T47D (cell line): ENCODE measurements around the gene COX7B2.
A peak's percentile ranks its signal among the peaks of the same experiment; 100 is the strongest.

Experiments used
- DNase-seq, 2 experiments: peaks; one replicate each; pipeline versions ENCODE4 v3.0.0 to v3.0.0-alpha.2; 2011 to 2012; ENCODE audit warnings: low read depth in 1 of 2, low spot score in 1 of 2
- JUND ChIP-seq: IDR thresholded peaks from 2 replicates; pipeline ENCODE4 v1.6.1; 2012; ENCODE audit warnings: low read depth
- in situ Hi-C: cut with HindIII; loops from 2 replicates; pipeline ENCODE4 v1.10.0; 2016; ENCODE audit warnings: low sequenced_read_pairs, low pct_unique_long_range_greater_than_20kb

COX7B2 gene

DNA sequence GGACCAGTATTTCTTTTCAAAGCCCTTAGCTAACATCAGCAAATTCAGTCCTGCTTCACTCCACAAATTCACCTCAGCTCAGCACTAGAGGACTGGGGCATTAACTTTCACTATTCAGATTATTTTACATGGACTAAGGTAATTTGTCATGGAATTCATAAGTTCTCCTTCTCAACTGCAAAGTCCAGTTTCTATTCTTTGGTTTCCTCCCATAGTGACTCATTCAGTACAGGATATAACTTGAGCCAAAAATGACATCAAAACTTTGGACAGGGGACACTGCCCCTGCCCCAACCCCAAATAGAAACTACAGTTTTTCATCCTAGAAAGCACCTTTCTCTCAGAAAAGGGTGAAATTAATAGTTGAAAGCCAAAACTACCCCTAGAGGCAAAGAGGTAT is 52.7 kb downstream of the COX7B2 start:
- no peak for TF ChIP-seq JUND
- in situ Hi-C loops = no loop called here
- no peak for DNase-seq

DNA sequence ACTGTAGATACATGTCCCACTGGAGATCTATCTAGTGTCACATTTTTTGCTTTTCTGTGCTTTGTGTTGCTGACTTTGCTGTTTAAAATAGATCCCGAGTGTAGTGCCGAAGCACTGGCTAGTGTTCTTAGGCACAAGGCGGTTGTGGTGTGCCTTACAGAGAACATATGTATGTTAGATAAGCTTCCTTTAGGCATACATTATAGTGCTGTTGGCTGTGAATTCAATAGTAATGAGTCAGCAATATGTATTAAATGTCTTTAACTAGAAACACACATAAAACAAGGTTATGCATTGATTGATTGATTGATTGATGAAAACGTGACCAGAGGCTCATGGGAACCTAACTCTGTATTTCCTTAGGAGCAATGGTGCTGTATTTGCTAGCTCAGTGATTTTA is 56.2 kb downstream of the COX7B2 start:
- DNase-seq = no peak
- in situ Hi-C loops = no loop called here
- TF ChIP-seq JUND = no peak

DNA sequence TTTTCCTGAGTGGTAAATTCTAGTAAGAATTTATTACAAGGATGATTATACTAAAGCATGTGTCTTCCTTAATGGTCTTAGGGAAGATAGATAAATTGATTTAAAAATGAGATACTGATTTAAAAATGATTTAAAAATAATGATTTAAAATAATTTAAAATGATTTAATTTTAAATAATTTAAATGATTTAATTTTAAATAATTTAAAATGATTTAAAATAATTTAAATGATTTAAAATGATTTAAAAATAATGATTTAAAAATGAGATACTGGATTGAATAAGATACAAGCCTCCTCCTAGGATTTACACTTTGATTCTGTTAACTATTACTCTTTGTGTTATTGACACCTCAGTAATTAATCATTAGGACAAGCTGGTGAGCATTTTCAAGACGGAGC is 59.0 kb downstream of the COX7B2 start:
- in situ Hi-C loops = no loop called here

DNA sequence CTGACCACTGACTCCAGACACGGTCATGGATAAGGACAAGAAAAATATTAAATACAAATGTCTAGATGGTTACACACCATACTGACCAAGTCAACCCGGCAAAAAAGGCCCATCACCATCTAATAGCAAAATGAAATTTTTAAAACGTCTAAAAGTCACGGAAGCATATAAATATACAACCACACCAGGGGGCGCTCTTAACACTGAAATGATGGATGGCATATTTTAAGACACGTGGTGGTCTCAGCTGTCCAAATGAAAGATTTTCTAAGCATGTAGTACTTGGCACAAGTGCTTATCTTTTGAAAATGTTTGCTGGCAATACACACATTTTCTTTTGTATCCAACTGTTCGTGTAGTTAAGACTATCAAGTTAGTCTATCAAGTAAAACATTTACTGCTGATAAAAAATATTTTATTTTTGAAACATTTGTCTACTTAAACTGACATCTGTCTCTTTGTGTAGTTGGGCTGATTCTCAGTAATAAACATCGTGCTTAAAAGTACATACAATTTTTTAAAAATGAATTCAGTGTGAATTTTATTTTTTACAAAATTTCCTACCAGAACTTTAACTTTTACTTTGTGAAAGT is 64.6 kb downstream of the COX7B2 start:
- peak in 1 of 2 experiments; percentile 50 for DNase-seq

More for the DNA sequence above, 59.0 kb downstream of the COX7B2 start:
- no peak for DNase-seq
- no peak for TF ChIP-seq JUND

DNA sequence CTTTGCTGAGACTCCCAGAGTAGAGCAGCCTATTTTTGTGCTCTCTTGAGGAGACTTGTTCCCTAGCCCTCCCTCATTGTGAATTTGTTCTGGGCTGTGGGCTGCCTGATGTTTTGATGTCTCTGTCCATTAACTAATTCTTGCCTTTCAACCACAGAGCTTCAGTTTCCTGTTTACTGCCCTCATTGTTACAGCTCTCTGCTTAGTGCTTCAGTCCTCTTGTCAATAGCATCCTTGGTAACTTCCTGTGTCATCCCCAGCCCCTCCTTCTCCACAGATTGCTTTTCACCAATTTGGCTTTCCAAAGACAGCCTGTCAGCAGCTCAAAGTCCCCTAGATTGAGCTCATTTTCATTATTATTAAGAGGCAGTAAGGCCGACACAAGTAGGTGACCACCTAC is 69.9 kb downstream of the COX7B2 start:
- no peak for TF ChIP-seq JUND
- in situ Hi-C loops = no loop called here
- DNase-seq = no peak

More for the DNA sequence above, 64.6 kb downstream of the COX7B2 start:
- in situ Hi-C loops = no loop called here
- no peak for TF ChIP-seq JUND

DNA sequence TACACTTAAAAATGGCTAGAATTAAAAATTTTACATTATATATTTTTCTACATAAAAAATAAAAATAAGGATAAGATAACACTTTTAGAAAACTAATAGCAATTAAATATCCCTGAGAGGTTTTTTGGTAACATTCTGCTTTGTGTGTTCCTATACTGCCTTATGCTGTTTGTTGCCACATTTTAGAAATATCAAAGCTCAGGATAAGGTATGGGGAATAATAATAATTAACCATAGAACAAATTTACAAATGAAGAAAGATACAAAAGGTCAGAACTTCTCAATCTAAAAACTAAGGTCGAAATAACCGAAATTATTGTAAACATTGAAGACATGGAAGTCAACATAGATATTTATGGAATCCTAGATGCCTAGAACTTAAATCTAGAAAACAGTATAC is 71.4 kb downstream of the COX7B2 start:
- in situ Hi-C loops = no loop called here
- no peak for DNase-seq
- no peak for TF ChIP-seq JUND

DNA sequence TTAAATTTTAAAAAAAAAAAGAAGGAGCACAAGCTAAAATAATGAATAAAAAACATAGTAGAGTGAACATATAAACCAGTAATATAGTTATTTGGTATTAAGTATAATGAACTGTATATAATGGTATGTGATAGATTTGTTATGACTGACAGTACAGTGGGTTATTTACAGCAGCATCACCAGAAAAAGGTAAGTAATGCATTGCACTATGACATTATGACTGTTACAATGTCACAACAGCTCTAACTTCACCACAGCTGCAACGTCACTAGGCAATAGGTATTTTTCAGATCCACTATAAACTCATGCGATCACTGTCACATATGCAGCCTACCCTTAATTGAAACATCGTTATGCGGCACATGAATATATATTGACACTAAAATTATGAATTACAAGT is 72.5 kb downstream of the COX7B2 start:
- TF ChIP-seq JUND = no peak
- in situ Hi-C loops = no loop called here
- no peak for DNase-seq

DNA sequence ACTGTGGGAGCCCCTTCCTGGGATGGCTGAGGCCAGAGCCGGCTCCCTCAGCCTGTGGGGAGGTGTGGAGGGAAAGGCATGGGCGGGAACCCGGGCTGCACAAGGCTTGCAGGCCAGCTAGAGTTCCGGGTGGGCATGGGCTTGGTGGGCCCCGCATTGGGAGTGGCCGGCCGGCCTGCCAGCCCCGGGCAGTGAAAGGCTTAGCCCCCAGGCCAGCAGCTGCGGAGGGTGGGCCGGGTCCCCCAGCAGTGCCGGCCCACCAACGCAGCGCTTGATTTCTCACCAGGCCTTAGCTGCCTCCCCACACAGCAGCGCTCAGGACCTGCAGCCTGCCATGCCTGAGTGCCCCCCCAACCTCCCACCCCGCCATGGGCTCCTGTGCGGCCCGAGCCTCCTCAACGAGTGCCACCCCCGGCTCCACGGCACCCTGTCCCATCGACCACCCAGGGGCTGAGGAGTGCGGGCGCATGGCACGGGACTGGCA is 78.0 kb downstream of the COX7B2 start:
- TF ChIP-seq JUND = no peak
- in situ Hi-C loops = no loop called here
- no peak for DNase-seq

DNA sequence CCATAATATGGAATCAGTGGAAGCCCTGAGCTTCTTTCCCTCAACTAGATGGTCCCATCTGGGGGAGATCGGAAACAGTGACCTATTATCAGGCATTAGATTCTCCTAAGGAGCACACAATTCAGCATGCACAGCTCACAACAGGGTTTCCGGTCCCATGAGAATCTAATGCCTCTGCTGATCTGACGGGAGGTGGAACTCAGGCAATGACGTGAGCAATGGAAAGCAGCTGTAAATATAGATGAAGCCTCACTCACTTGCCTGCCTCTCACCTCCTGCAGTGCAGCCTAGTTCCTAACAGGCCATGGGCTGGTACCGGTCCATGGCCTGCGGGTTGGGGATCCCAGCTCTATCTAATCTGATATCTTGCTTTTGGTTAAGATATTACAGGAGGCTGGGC is 88.9 kb downstream of the COX7B2 start:
- in situ Hi-C loops = no loop called here
- DNase-seq = no peak
- no peak for TF ChIP-seq JUND

DNA sequence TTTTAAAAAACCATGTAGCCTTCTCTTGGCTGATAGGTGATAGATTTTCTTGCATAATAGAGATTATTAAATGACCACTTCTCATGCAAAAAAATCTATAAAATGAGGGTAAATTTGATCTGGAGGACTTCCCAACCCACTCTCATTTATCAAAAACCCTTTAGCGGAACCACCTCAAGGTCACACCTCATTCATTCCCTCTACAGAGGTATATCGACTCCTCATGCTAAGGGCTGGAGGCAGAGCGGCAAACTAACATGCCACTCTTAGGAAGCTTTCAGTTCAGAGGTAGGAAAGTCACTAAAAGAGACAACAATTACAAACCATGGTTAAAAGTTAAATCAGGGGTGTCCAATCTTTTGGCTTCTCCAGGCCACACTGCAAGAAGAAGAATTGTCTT is 90.0 kb downstream of the COX7B2 start:
- no peak for TF ChIP-seq JUND
- in situ Hi-C loops = no loop called here
- no peak for DNase-seq

DNA sequence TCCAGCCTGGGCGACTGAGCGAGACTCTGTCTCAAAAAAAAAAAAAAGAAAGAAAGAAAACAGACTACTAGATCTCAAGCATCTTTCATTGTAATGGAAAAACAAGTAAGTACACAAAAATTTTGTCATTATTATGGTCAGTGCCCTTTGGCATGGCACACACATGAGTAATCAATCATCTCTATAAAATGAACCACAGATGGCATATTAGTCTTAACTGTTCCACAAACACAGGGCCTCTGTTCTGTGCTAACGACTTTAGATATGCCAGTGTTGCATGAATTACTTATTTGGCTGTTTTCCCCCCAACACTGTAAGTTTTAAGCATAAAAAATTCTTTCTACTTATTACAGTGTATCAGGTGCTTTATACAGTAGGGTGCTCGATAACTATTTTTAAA is 90.4 kb downstream of the COX7B2 start:
- in situ Hi-C loops = no loop called here

DNA sequence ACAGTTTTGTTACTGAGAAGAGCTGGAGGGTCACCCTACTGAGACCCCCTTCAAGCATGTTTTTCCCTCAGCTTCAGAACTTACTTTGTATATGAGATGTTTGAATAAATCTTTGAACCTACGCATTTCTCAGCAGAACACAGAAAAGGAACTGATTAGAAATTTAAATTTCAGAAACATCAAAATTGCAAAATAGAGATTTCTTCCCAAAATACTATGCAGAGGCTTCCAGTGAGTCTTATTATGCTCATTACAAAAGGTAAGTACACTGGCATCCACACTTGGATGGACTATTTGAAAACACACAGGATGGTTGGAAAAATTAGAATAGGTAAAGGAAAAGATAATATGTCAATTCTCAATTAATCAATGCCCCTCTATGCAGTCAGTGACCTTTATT is 91.2 kb downstream of the COX7B2 start:
- no peak for TF ChIP-seq JUND
- in situ Hi-C loops = no loop called here
- DNase-seq = no peak

More for the DNA sequence above, 90.4 kb downstream of the COX7B2 start:
- TF ChIP-seq JUND = no peak
- DNase-seq = no peak

DNA sequence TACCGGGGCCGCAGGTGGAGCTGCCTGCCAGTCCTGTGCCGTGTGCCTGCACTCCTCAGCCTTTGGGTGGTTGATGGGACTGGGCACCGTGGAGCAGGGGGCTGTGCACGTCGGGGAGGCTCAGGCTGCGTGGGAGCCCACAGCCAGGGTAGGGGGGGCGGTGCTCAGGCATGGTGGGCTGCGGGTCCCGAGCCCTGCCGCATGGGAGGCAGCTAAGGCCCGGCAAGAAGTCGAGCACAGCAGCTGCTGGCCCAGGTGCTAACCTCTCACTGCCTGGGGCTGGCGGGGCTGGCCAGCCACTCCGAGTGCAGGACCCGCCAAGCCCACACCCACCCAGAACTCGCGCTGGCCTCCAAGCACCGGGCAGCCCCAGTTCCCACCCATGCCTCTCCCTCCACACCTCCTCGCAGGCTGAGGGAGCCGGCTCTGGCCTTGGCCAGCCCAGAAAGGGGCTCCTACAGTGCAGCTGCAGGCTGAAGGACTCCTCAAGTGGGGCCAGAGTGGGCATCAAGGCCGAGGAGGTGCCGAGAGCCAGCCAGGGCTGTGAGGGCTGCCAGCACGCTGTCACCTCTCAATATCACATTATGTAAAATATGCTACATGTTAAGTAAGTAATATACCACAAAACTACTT is 104.1 kb downstream of the COX7B2 start:
- in situ Hi-C loops = no loop called here
- no peak for DNase-seq
- TF ChIP-seq JUND = no peak

DNA sequence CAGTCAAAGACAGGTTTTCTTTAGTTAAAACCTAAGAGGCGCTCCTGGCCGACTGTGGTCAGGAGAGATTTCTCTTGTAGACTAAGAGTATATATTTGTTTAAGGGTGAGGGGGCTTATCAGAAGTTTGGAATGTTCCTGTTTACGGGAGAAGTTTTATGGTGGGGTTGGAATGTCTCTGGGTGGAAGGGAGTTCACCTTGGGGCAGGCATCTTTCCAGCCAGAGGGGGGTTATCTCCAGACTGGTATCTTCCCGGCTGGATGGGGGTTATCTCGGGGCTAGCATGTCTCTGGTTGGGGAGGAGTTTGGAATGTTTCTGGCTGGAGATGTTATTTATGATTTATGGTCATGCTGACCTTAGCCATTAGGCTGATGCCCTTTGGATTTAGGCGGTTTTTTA is 116.0 kb downstream of the COX7B2 start:
- TF ChIP-seq JUND = no peak
- in situ Hi-C loops = no loop called here
- DNase-seq = no peak
